Transverse colon (tissue), 4 donors: Measurements from ENCODE around the gene MATN3. TPM values are rescaled to one million over a fixed set of nuclear protein-coding genes. Genes with fewer than 3 reads are reported as not detected.

Experiments
- DNase-seq: peaks from one replicate; pipeline ENCODE4 v3.0.0-alpha.2; 2019
- H3K27ac ChIP-seq, 4 donors: fragments of 200-600 bp; sonication (generic); 2 replicates each; pipeline ENCODE4 v1.5.1; 2016 to 2018; ENCODE audit warnings: inconsistent platforms in 4 of 4
- H3K27me3 ChIP-seq: fragments of 200-600 bp; sonication (generic); 2 replicates; pipeline ENCODE4 v1.5.1; 2017; ENCODE audit warnings: inconsistent platforms
- H3K36me3 ChIP-seq, 4 donors: fragments of 200-600 bp; sonication (generic); 2 replicates each; pipeline ENCODE4 v1.5.1; 2017 to 2019; ENCODE audit warnings: inconsistent platforms in 4 of 4
- H3K4me1 ChIP-seq, 4 donors: fragments of 200-600 bp; sonication (generic); 2 replicates each; pipeline ENCODE4 v1.5.1; 2017 to 2020; ENCODE audit warnings: inconsistent platforms in 4 of 4
- H3K4me3 ChIP-seq, 4 donors: fragments of 200-600 bp; sonication (generic); 1 replicate in 1 of 4; 2 replicates in 3 of 4; pipeline versions ENCODE4 v1.5.1 to v1.6.1; 2017 to 2019; ENCODE audit warnings: inconsistent platforms in 4 of 4
- H3K9me3 ChIP-seq, 2 donors: fragments of 200-600 bp; sonication (generic); 2 replicates each; pipeline ENCODE4 v1.5.1; 2017 to 2019; ENCODE audit warnings: inconsistent platforms in 2 of 2
- EP300 ChIP-seq: sonication (generic); formaldehyde crosslinking; IDR thresholded peaks from one replicate; pipeline ENCODE4 v1.6.1; 2017; ENCODE audit warnings: antibody characterized with exemption, low read depth
- POLR2A ChIP-seq: fragments of 450-650 bp; IDR thresholded peaks from one replicate; pipeline ENCODE4 v1.6.1; 2016; ENCODE audit warnings: antibody characterized with exemption, mild to moderate bottlenecking, moderate library complexity
- POLR2AphosphoS5 ChIP-seq, 3 donors: sonication (generic); formaldehyde crosslinking; IDR thresholded peaks; one replicate each; pipeline ENCODE4 v1.6.1; 2016; ENCODE audit warnings: antibody characterized with exemption in 3 of 3
- WGBS, 2 donors: methylation state at CpG; one replicate each; pipeline ENCODE4 v1.1.5; 2018; ENCODE audit warnings: low coverage in 1 of 2; 5-methylcytosine and 5-hydroxymethylcytosine counted together
- in situ Hi-C, 4 donors: fragments of 200-750 bp; cut with MboI; loops; one replicate each; pipeline versions ENCODE4 v1.15.0 to v1.15.1; 2017; ENCODE audit warnings: low sequenced_read_pairs in 3 of 4, low pct_ligation_motif_present in 1 of 4, low pct_unique_long_range_greater_than_20kb in 1 of 4
- intact Hi-C: fragments of 100-400 bp; cut with DNase I; formaldehyde crosslinking; loops from one replicate; pipeline ENCODE4 v1.15.1; 2023; ENCODE audit warnings: low total_unique reads
- total RNA-seq, 4 donors: library from RNA; depleted of rRNA; stranded (reverse); fragments of >200 nt; gene quantifications; one replicate each; pipeline ENCODE4 v1.1.0, GENCODE V29; 2016
- TF ChIP-seq, protein P1 (sequence below), 5 experiments: fragments of 200-600 bp in 3 of 5; fragments of 450-650 bp in 2 of 5; sonication (generic) in 3 of 5; IDR thresholded peaks; 1 replicate in 2 of 5; 2 replicates in 3 of 5; pipeline ENCODE4 v1.5.1; 2016 to 2017; ENCODE audit warnings: antibody characterized with exemption in 5 of 5, inconsistent platforms in 3 of 5, mild to moderate bottlenecking in 2 of 5, moderate library complexity in 1 of 5

MATN3 gene
- total RNA-seq, 4 donors from 2014 or later: 0.16 to 0.27 TPM; not detected in 2

DNA sequence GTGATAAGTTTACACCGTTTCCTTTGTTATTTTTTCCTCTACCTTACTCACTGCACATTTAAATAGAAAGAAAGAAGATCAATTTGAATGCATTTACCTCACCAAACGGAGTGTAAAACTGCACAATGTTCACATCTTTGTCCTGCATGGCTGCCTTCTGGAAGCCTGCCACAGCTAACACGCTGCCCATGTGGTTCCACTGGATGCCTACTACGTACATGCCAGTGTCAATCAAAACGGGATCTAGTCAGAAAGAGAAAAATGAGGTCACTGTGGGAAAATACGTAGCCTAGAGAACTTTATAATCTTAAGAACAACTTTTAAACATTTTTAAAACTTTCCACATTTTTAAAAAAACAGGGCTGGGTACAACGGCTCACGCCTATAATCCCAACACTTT is 39.0 kb downstream of the MATN3 start:
- H3K4me3 ChIP-seq: no peak overlapping the region
- in situ Hi-C loops: no loop called here
- no peaks in the 10 kb centered on the region for H3K4me1 ChIP-seq
- H3K9me3 ChIP-seq: no peaks in the 10 kb centered on the region
- WGBS, 2 donors: 84 to 92% methylated on average over 8 of the region's 8 CpGs
- H3K27me3 ChIP-seq: no peaks in the 10 kb centered on the region
- TF ChIP-seq POLR2A: no peak
- TF ChIP-seq POLR2AphosphoS5 (IDR thresholded peaks at IDR 0.05): no peak
- TF ChIP-seq, protein P1, sequence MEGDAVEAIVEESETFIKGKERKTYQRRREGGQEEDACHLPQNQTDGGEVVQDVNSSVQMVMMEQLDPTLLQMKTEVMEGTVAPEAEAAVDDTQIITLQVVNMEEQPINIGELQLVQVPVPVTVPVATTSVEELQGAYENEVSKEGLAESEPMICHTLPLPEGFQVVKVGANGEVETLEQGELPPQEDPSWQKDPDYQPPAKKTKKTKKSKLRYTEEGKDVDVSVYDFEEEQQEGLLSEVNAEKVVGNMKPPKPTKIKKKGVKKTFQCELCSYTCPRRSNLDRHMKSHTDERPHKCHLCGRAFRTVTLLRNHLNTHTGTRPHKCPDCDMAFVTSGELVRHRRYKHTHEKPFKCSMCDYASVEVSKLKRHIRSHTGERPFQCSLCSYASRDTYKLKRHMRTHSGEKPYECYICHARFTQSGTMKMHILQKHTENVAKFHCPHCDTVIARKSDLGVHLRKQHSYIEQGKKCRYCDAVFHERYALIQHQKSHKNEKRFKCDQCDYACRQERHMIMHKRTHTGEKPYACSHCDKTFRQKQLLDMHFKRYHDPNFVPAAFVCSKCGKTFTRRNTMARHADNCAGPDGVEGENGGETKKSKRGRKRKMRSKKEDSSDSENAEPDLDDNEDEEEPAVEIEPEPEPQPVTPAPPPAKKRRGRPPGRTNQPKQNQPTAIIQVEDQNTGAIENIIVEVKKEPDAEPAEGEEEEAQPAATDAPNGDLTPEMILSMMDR (IDR thresholded peaks at IDR 0.05): no peak
- no peak for TF ChIP-seq EP300
- H3K36me3 ChIP-seq: peaks cover 0 to 4% (median 0%) of the 10 kb centered on the region in 4 donors
- intact Hi-C loops: no loop called here
- H3K27ac ChIP-seq: no peak overlapping the region
- no peak for DNase-seq

DNA sequence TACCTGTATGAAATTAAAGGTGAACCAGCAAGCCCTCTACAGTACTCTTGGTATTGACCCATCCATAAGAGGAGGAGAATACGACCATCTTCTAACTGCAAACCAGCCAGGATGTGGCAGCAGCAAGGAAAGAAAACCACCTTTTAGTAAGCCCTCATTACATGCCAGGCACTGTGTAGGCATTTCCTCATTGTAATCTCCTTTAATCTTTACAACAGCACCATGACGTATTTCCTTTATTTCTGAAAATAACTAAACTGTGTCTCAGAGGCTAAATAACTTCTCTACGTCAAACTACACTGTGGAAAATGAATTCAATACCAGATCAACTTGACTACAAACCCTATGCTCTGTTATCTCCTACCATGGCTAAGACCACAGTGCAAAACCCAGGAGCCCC is 40.8 kb downstream of the MATN3 start:
- WGBS, 2 donors: 24 to 68% methylated on average over 2 to 3 of the region's 3 CpGs
- no peaks in the 10 kb centered on the region for H3K4me1 ChIP-seq
- intact Hi-C loops: no loop called here
- TF ChIP-seq EP300: no peak
- no peak for TF ChIP-seq POLR2AphosphoS5 (IDR thresholded peaks at IDR 0.05)
- TF ChIP-seq, protein P1 (IDR thresholded peaks at IDR 0.05): no peak
- TF ChIP-seq POLR2A: no peak
- H3K36me3 ChIP-seq: no peaks in the 10 kb centered on the region
- H3K9me3 ChIP-seq: no peaks in the 10 kb centered on the region
- H3K27me3 ChIP-seq: no peaks in the 10 kb centered on the region
- no peak for DNase-seq
- no peak overlapping the region for H3K4me3 ChIP-seq
- H3K27ac ChIP-seq: no peak overlapping the region
- in situ Hi-C loops: no loop called here

DNA sequence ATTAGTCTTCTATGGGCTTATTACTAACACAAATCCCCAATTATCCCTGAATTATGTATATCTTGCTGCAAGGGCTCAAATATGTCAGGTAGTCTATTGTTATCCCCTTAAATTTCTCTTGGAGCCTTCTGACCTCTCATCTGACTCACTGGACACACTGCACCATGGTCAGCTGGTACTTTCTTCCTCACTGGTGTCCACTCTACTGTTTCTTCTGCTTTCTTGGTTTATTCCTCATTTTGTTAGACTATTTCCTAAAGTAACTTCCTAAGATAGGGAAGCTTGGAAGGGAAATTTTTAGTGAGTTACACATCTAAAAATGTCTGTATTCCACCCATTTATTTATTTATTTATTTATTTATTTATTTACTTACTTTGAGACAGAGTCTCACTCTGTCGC is 49.1 kb downstream of the MATN3 start:
- DNase-seq: no peak
- TF ChIP-seq POLR2AphosphoS5 (IDR thresholded peaks at IDR 0.05) (no peak), POLR2A (no peak), EP300 (no peak)
- TF ChIP-seq, protein P1 (IDR thresholded peaks at IDR 0.05): no peak
- intact Hi-C loops (no loop called here), in situ Hi-C loops (loop anchor here in 1 of 4 donors (10.0 kb wide), 1 partner anchor 131 kb away; no protein-coding TSS in a partner anchor)
- H3K27me3 ChIP-seq: no peaks in the 10 kb centered on the region
- H3K4me3 ChIP-seq: no peak overlapping the region
- H3K27ac ChIP-seq: no peak overlapping the region
- no peaks in the 10 kb centered on the region for H3K4me1 ChIP-seq
- 92 to 100% methylated on average over 1 of the region's 1 CpG for WGBS, 2 donors
- no peaks in the 10 kb centered on the region for H3K9me3 ChIP-seq
- no peaks in the 10 kb centered on the region for H3K36me3 ChIP-seq

DNA sequence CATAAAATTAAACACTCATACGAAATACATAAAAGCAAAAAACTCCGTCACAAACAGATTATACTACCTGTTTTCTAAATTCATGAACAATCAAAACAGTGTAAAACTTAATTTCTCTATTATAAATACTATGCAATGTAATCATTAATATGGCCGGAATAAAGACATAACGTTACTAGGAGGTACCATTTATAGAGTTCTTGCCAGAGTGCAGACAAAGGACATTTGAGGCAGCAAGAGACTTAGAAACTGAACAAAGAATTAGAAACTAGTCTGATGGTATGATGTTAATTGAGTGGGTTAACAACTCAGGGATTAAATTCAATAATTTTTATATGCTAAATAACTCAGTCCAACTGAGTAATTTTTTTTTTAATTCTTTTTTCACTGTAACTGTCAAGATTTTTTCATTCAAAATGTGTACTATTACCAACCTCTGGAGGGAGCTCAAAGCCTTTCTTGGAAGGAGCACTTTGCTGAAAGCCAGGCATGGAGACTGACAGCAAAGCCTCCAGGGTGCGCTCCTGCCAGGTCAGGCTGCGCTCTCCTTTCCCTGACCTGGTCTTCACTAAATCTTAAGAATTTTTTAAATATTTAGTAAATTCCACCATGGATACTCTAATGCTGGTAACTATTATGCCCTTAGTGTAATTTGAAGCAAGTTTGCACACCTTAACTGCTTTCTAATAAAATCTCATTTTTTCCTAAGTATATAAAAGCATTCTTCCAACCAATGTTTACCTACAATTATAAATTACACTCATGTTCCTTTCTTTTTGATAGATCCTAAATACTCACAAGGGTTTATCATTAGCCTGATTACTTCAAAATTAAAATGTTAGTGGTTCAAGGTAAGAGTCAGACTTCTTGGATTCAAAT is 56.7 kb downstream of the MATN3 start:
- WGBS, 2 donors: 55 to 57% methylated on average over 5 to 6 of the region's 6 CpGs
- TF ChIP-seq, protein P1 (IDR thresholded peaks at IDR 0.05): peak; percentile 65 to 77 (median 72)
- no peak for TF ChIP-seq EP300
- DNase-seq: peak; percentile 44
- in situ Hi-C loops (no loop called here), intact Hi-C loops (no loop called here)
- Histone ChIP-seq H3K27ac (no peak overlapping the region), H3K4me1 (no peaks in the 10 kb centered on the region), H3K9me3 (no peaks in the 10 kb centered on the region), H3K36me3 (no peaks in the 10 kb centered on the region), H3K27me3 (no peaks in the 10 kb centered on the region), H3K4me3 (no peak overlapping the region)
